ENCODE measurements around the gene PSORS1C2.
"Not testable (repeated sequence)": the region's sequence is repeated elsewhere in the genome, so short reads cannot be mapped to it uniquely, and the experiment has no call there.

PSORS1C2 gene

DNA sequence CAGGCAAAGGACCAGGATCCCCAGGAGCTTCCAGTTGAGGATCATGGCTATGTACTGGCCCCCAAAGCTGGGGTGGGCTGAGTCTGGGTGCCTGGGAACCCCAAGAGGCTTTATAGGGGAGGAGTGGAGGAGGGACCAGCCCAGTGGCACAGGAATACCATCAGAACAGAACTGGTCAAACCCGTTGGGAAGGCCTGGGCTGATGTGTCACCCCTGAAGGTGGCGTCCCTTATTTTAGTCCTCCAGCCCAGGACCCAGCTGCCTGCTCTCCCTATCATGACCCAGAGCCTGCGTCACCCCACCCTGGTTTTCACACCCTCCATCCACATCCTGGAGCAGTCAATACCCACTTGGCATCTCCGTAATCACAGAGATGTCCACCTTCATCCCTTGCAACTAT, at the start of gene PSORS1C2:
Gene PSORS1C2 (minus strand): TSS at position 85 of the 400 bp plus-strand sequence. CDS start 40 bp downstream, at position 45.
- DNase-seq = no peak

DNA sequence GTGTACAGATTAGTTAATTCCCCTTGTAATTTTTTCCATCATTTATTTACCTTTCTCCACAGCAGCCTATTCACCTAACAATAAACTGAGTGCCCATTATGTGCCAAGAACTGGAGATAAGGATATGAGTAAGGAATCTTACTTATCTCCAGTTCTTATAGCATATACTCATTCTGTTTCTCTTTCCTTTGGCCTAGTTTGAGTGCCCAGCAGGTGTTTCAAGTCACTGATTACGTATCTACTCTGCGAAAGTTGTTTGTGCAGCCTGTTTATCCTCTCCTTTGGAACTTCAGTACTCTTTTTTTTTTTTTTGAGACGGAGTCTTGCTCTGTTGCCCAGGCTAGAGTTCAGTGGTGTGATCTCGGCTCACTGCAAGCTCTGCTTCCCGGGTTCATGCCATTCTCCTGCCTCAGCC, 48.9 kb upstream of the PSORS1C2 start:
- DNase-seq = no peak

DNA sequence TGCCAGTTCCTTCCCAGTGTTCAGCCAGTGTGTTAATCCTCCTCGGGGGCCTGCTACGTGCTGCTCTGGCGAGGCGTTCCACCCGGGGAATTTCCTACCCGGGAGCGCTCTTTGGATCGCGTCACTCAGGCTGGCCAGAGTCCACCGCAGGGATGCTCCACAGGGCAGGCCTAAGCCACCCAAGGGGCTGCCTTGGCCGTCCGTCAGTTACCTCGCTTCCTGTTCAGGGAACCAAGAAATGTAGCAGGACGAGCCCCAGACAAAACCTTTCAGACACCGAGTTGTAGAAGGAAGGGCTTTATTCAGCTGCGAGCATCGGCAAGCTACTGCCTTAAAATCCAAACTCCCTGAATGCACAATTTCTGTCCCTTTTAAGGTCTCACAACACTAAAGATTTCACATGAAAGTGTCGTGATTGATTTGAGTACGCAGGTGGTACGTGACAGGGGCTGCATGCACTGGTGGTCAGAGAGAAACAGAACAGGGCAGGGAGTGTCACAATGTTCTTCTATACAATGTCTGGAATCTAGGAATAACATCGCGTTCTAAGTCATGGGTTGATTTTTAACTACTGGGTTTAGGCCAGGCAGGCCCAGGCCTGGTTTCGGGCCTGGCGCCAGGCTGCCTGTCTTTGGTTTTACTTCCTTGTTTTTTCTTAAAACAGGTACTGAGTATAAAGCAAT, 47.3 kb upstream of the PSORS1C2 start:
- DNase-seq = no peak

DNA sequence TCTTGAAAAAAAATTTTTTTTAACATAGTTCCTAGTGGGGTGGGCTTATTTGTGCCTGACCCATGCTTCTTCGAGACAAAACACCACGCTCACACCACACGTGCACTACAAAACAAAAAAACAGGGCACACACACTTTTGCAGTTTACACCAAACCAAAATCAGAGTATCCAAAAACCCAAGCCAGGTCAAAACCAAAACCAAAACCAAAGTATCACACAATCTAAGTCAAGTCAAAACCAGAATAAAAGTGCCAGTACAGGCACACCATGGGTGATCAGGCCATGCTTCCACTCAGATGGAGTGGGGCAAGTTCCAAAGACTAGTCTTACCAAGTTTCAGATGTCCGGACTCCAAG, 46.8 kb upstream of the PSORS1C2 start:
- DNase-seq = not testable (repeated sequence)

- DNase-seq = not testable (repeated sequence)
Observed at GRCh38 chr6:31183859-31184258, 45.0 kb upstream of the PSORS1C2 start.

- not testable (repeated sequence) for DNase-seq
Observed at GRCh38 chr6:31183287-31183686, 44.4 kb upstream of the PSORS1C2 start.

GRCh38 chr6:31180500-31180899, 41.6 kb upstream of the PSORS1C2 start:
- DNase-seq = no peak

DNA sequence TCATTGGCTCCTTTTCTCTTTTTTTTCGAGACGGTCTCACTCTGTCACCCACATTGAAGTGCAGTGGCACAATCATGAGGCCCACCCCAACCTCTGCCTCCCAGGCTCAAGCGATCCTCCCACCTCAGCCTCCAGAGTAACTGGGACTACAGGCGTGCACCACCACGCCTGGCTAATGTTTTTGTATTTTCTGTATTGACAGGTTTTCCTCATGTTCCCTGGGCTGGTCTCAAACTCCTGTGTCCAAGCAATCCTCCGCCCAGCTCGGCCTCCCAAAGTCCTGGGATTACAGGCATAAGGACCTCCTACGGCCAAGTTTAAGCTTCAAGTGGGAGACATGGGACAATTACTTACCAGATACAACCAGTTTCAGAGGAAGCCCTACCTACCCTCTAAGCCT, 41.0 kb upstream of the PSORS1C2 start:
- no peak for DNase-seq

DNA sequence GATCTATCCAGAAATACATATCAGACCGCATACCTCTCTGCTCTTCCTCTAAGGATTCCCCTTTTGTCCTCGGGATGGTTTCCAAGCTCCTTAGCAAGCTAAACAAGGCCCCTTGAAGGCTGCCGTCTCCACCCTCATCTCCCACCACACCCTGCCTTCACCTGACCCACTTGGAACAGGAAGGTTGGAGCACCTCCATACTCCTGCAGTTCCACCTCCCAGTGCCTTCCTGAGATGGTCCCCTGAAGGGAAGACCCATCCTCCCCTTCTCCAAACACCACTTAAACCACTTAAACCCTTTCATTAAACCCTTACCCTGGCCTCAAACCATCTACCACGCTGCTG, 40.1 kb upstream of the PSORS1C2 start:
- no peak for DNase-seq

DNA sequence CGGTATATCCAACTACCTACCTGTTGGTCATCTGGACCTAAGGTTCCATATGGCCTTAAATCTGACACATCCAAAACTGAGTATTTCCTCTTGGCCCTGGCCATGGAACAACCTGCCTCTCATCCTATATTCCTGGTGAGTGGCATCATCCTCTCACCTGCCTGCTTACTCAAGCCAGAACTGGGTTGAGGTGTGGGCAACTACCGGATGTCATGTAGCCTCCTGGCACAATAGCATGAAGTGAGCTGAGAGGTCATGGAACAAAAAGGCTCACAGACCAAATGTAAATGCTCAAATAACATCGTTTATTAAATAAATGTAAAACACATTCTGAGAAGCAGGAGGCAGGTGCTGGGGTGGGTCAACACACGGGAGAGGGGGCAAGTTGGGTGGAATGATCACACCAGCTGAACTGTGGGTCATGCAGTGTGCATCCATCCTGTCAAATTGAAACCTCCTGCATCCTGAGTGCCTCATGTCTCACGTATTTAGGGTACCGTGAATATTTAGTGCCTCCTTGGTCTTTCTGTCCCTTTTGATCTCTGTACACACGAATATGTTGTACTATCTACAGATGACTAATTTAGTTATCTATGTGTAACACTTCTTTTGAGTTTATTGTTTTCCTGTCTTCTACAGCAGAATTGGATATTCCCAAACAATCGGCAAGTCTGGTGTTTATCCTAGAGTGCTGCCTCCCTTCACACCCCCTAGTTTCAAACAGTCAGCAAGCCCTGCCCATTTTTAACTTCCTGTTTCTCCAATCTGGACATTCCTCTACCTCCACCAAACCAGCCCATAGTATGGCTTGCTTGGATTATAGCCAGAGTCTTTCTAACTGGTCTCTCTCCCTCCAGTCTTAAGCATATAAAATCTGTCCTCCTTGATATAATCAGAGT, 39.5 kb upstream of the PSORS1C2 start:
- DNase-seq = no peak

DNA sequence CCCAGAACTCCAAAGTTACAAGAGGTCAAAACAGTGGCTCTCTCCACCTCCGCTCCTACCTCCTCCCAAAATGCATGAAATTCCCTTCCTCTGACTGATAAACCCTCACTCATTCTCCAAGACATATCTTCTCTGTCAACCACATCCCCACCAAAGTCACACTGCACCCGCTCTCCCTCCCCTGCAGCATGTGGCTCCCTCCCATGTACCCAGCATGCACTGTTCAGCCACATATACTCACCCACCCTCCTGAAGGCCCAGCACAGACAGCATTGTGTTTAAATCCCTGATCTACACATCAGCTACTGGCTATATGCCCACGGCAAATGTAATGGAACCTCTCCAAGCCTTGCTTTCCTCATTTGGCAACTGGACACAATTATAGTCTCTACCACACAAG, 37.1 kb upstream of the PSORS1C2 start:
- DNase-seq = no peak

- DNase-seq = no peak
Observed at GRCh38 chr6:31174378-31174777, 35.5 kb upstream of the PSORS1C2 start.

GRCh38 chr6:31173406-31173805, 34.5 kb upstream of the PSORS1C2 start:
- DNase-seq = no peak

DNA sequence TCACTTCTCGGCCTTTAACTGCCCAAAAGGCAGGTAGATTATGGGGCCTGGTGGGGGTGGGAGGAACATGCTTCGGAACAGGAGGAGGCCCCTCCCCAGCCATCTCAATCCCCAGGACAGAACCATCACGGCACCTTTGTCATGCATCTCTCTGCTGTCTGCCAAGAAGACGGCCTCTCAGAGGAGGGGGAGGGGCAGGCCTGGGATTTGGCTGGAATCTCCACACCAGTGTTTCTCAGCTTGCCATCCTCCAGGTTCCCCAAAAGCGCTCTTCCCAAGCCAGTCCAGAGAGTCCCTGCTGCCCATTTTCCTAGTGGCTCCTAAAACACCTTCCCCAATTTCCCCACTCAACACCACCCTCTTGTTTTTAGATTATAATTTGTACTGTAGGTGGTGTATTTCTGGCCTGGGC, 34.1 kb upstream of the PSORS1C2 start:
- DNase-seq = no peak

- DNase-seq = no peak
Observed at GRCh38 chr6:31171931-31172905, 33.4 kb upstream of the PSORS1C2 start.

GRCh38 chr6:31170987-31171671, 32.3 kb upstream of the PSORS1C2 start:
- DNase-seq = no peak

- no peak for DNase-seq
Observed at GRCh38 chr6:31170600-31170881, 31.7 kb upstream of the PSORS1C2 start, which contains the start of gene POU5F1. POU5F1 (minus strand) TSS chr6:31170682; CDS start chr6:31170620, 62 bp downstream.

DNA sequence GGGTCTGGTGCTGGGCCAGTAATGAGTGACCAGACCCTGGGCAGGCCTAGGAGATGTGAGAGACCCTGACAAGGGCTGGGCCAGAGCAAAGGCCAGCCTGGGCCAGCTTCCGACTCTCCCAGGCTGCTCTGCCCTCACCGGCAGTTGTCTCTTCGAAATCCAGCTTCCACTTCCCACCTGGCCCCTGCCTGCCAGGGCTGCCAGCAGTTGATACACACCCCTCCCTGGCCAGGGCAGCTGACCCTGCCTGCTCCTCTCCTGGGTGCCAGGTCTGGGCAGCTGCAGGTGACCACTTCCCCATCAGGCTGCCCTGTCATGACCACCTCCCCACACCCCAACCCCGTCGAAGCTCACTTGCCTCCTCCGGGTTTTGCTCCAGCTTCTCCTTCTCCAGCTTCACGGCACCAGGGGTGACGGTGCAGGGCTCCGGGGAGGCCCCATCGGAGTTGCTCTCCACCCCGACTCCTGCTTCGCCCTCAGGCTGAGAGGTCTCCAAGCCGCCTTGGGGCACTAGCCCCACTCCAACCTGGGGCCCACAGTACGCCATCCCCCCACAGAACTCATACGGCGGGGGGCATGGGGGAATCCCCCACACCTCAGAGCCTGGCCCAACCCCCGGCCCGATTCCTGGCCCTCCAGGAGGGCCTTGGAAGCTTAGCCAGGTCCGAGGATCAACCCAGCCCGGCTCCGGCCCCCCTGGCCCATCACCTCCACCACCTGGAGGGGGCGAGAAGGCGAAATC, 31.2 kb upstream of the PSORS1C2 start:
- DNase-seq = not testable (repeated sequence)

GRCh38 chr6:31169123-31169857, 30.4 kb upstream of the PSORS1C2 start:
- no peak for DNase-seq

GRCh38 chr6:31168606-31169005, 29.7 kb upstream of the PSORS1C2 start:
- no peak for DNase-seq

DNA sequence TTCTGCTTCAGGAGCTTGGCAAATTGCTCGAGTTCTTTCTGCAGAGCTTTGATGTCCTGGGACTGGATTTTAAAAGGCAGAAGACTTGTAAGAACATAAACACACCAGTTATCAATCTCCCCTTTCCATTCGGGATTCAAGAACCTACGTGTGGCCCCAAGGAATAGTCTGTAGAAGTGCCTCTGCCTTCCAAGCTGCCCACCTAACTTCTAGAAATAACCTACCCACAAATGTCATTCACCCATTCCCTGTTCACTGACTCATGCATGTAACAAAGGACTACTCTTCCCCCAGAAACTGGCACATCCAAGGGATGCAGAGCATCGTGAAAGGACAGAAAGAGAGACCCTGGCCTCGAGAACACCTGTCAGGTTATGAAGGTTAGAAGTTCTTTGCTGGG, 27.1 kb upstream of the PSORS1C2 start:
- DNase-seq = no peak

Measured in NCI-H510A (cell line).